Liver (tissue), 9 donors: ENCODE data around the gene RAET1G. TPM values are rescaled to one million over a fixed set of nuclear protein-coding genes. Genes with fewer than 3 reads are reported as not detected.
"Not testable (repeated sequence)": the region's sequence is repeated elsewhere in the genome, so short reads cannot be mapped to it uniquely, and the experiment has no call there.

Experiments used
- DNase-seq: peaks from one replicate; pipeline ENCODE4 v3.0.0-alpha.2; 2017; ENCODE audit warnings: low spot score
- H3K27ac ChIP-seq, 2 donors: one replicate each; pipeline ENCODE4 v1.7.0; 2013; ENCODE audit warnings: inconsistent platforms in 2 of 2, low read length in 2 of 2, control low read depth in 1 of 2, low read depth in 1 of 2, mild to moderate bottlenecking in 1 of 2
- H3K27me3 ChIP-seq, 4 donors: one replicate each; pipeline versions ENCODE4 v1.6.1 to v1.7.0; 2013; ENCODE audit warnings: low read length in 3 of 4, inconsistent platforms in 1 of 4, mild to moderate bottlenecking in 1 of 4, moderate library complexity in 1 of 4; ENCODE audit not compliant: control insufficient read depth in 4 of 4, insufficient read depth in 4 of 4
- H3K36me3 ChIP-seq, 4 donors: one replicate each; pipeline versions ENCODE4 v1.6.1 to v1.7.0; 2013; ENCODE audit warnings: low read length in 3 of 4, mild to moderate bottlenecking in 3 of 4, low read depth in 1 of 4, moderate library complexity in 1 of 4; ENCODE audit not compliant: control insufficient read depth in 4 of 4, insufficient read depth in 3 of 4
- H3K4me1 ChIP-seq, 4 donors: one replicate each; pipeline versions ENCODE4 v1.6.1 to v1.7.0; 2013; ENCODE audit warnings: low read length in 3 of 4, mild to moderate bottlenecking in 3 of 4, moderate library complexity in 1 of 4; ENCODE audit not compliant: control insufficient read depth in 4 of 4, insufficient read depth in 4 of 4
- H3K4me3 ChIP-seq, 3 donors: one replicate each; pipeline versions ENCODE4 v1.6.1 to v1.7.0; 2013; ENCODE audit warnings: low read length in 3 of 3, control low read depth in 1 of 3, low read depth in 1 of 3, mild to moderate bottlenecking in 1 of 3
- H3K9ac ChIP-seq, 2 donors: one replicate each; pipeline ENCODE4 v1.7.0; 2013; ENCODE audit warnings: low read length in 2 of 2, mild to moderate bottlenecking in 2 of 2, moderate library complexity in 2 of 2, control low read depth in 1 of 2, low read depth in 1 of 2
- H3K9me3 ChIP-seq, 4 donors: one replicate each; pipeline versions ENCODE4 v1.6.1 to v1.7.0; 2013; ENCODE audit warnings: low read length in 3 of 4; ENCODE audit not compliant: control insufficient read depth in 4 of 4
- CTCF ChIP-seq: fragments of 150-350 bp; IDR thresholded peaks from 2 replicates; pipeline ENCODE4 v1.5.1; 2017; ENCODE audit warnings: improper control_type of control experiment, low read depth, low read length; ENCODE audit not compliant: missing input control
- EGR1 ChIP-seq, 2 donors: IDR thresholded peaks; 2 replicates each; pipeline ENCODE4 v1.6.1; 2016 to 2018; ENCODE audit warnings: antibody characterized with exemption in 2 of 2, low read depth in 2 of 2
- HNF4A ChIP-seq, 2 donors: conservative IDR thresholded peaks; 2 replicates each; pipeline ENCODE4 v1.6.1; 2016; ENCODE audit warnings: antibody characterized with exemption in 2 of 2, mild to moderate bottlenecking in 2 of 2
- HNF4G ChIP-seq: IDR thresholded peaks from 2 replicates; pipeline ENCODE4 v1.6.1; 2016; ENCODE audit warnings: antibody characterized with exemption
- JUND ChIP-seq, 2 donors: IDR thresholded peaks; 2 replicates each; pipeline ENCODE4 v1.6.1; 2016; ENCODE audit warnings: antibody characterized with exemption in 2 of 2
- MAX ChIP-seq: IDR thresholded peaks from 2 replicates; pipeline ENCODE4 v1.6.1; 2016; ENCODE audit warnings: antibody characterized with exemption
- NR2F2 ChIP-seq: IDR thresholded peaks from 2 replicates; pipeline ENCODE4 v1.6.1; 2016; ENCODE audit warnings: antibody characterized with exemption
- RAD21 ChIP-seq, 2 donors: IDR thresholded peaks; 2 replicates each; pipeline ENCODE4 v1.6.1; 2016; ENCODE audit warnings: antibody characterized with exemption in 2 of 2, mild to moderate bottlenecking in 2 of 2
- SP1 ChIP-seq: IDR thresholded peaks from 2 replicates; pipeline ENCODE4 v1.6.1; 2018; ENCODE audit warnings: antibody characterized with exemption, mild to moderate bottlenecking
- TAF1 ChIP-seq: conservative IDR thresholded peaks from 2 replicates; pipeline ENCODE4 v1.6.1; 2016; ENCODE audit warnings: antibody characterized with exemption, mild to moderate bottlenecking
- YY1 ChIP-seq: IDR thresholded peaks from 2 replicates; pipeline ENCODE4 v1.6.1; 2016; ENCODE audit warnings: antibody characterized with exemption, mild to moderate bottlenecking
- WGBS: extraction: QIAGEN DNeasy Blood & Tissue Kit; methylation state at CpG from one replicate; pipeline ENCODE4 v1.1.7; 2013; 5-methylcytosine and 5-hydroxymethylcytosine counted together
- polyA plus RNA-seq, 2 donors: library from polyadenylated mRNA; stranded (reverse) in 1 of 2; unstranded in 1 of 2; fragments of 200-250 nt in 1 of 2; fragments of >200 nt in 1 of 2; fragmentation: Nextera tagmentation in 1 of 2; extraction: Ambion mirVana in 1 of 2; gene quantifications; one replicate each; pipeline versions ENCODE4 v1.2.1 to v1.2.3, GENCODE V29; 2013 to 2015
- total RNA-seq, 2 donors: library from RNA; depleted of rRNA; stranded (reverse); fragments of >200 nt; gene quantifications; one replicate each; pipeline ENCODE4 v1.2.3, GENCODE V29; 2014
- TF ChIP-seq, protein P1 (sequence below): IDR thresholded peaks from 2 replicates; pipeline ENCODE4 v1.6.1; 2016; ENCODE audit warnings: antibody characterized with exemption
- donor health status: healthy.
- donor health status: healthy.
- donor health status: healthy.
- donor health status: healthy.
- donor health status: healthy.

The RAET1G gene
- total RNA-seq (not detected), polyA plus RNA-seq (not detected)

DNA sequence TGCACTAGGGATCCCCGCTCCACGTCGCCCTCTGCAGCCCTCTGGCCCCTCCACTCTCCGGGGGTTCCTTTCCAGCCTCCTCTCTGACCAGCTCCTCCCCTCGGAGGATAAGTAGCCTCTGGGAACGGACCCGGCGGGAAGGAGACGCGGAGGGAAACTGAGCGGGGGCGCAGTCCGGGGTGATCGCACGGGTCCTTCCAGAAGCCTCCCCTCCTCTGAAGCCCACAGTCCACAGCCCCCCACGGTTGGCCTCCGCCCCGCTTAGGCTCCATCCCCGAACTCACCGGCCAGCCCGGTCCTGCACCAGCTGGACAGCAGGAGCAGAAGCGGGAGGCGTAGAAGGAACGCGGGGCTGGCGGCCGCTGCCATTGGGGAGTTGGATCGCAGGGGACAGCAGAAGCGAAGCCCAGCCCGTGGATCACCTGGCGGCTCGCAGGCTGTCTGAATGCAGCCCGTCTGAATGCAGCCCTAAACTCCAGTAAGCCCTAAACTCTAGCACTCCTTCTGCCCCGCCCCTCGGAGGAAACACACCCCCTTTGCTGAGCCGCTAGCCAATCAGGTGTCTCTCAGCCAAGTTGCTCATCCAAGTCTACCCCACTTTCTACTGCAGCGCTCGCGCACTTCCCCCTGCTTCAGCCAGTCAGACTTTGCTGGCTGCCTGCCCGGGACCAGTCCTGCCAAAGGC lies at the start of gene RAET1G:
Gene RAET1G (minus strand): TSS at position 480 of the 685 bp plus-strand sequence. CDS start 111 bp downstream, at position 369.
- Histone ChIP-seq H3K9me3 (no peaks in the 10 kb centered on the region), H3K27ac (no peak within 1 kb of the TSS), H3K36me3 (no peaks in the 10 kb centered on the region), H3K4me1 (peaks cover 0 to 23% (median 15%) of the 10 kb centered on the region in 4 donors), H3K9ac (no peak within 1 kb of the TSS), H3K4me3 (peak within 1 kb of the TSS in 2 of 3 donors; percentile 43 to 63), H3K27me3 (no peaks in the 10 kb centered on the region)
- 2% methylated on average over 40 of the region's 40 CpGs for WGBS
- DNase-seq, result peak; percentile 71
- TF ChIP-seq NR2F2 (no peak), YY1 (no peak), HNF4A (conservative IDR thresholded peaks at IDR 0.05) (no peak), TAF1 (no peak), HNF4G (no peak), RAD21 (IDR thresholded peaks at IDR 0.05) (peak; percentile 9 to 25), MAX (no peak), SP1 (peak; percentile 12)
- TF ChIP-seq, protein P1, sequence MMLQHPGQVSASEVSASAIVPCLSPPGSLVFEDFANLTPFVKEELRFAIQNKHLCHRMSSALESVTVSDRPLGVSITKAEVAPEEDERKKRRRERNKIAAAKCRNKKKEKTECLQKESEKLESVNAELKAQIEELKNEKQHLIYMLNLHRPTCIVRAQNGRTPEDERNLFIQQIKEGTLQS, result no peak

GRCh38 chr6:149969635-149970034 lies 46.7 kb upstream of the RAET1G start:
- no peak for DNase-seq
- no peak overlapping the region for H3K4me3 ChIP-seq
- H3K9me3 ChIP-seq, result no peaks in the 10 kb centered on the region
- TF ChIP-seq JUND (IDR thresholded peaks at IDR 0.05) (no peak), CTCF (no peak), EGR1 (IDR thresholded peaks at IDR 0.05; ENCODE audit: low read depth in 2 of 2) (no peak), YY1 (no peak), SP1 (no peak), HNF4G (no peak), TAF1 (no peak)
- H3K27me3 ChIP-seq, result peaks cover 0 to 6% (median 4%) of the 10 kb centered on the region in 4 donors
- H3K27ac ChIP-seq, result no peak overlapping the region
- H3K9ac ChIP-seq, result no peak overlapping the region
- no peaks in the 10 kb centered on the region for H3K36me3 ChIP-seq
- 75% methylated on average over 2 of the region's 2 CpGs for WGBS
- H3K4me1 ChIP-seq, result peaks cover 0 to 2% (median 0%) of the 10 kb centered on the region in 4 donors

DNA sequence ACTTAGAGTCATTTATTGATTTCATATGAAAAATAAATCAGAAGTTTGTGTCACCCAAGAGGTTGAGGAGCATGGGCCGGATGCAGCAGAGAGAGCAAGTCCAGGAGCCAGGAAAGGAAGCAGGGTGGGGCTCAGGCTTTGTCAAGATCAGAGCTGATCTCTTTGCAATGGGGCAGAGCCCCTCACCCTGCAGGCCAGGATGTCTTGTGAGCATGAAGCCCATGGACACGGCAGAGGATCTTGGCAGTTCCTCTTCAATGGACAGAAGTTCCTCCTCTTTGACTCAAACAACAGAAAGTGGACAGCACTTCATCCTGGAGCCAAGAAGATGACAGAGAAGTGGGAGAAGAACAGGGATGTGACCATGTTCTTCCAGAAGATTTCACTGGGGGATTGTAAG lies 46.0 kb upstream of the RAET1G start:
- not testable (repeated sequence) for H3K36me3 ChIP-seq, H3K27ac ChIP-seq, DNase-seq, H3K27me3 ChIP-seq, H3K4me3 ChIP-seq, H3K4me1 ChIP-seq, H3K9ac ChIP-seq, H3K9me3 ChIP-seq
- 85% methylated on average over 2 of the region's 2 CpGs for WGBS

- not testable (repeated sequence) for H3K9ac ChIP-seq, H3K36me3 ChIP-seq, DNase-seq, H3K27me3 ChIP-seq, H3K4me3 ChIP-seq, H3K27ac ChIP-seq, H3K9me3 ChIP-seq
- H3K4me1 ChIP-seq, result peaks cover 5 to 17% (median 9%) of the 10 kb centered on the region in 4 donors
- 69% methylated on average over 2 of the region's 2 CpGs for WGBS
These were observed 45.1 kb upstream of the RAET1G start for GRCh38 chr6:149967999-149968398.
